ENCODE data around the gene PITRM1. TPM values are rescaled to one million over a fixed set of nuclear protein-coding genes. Genes with fewer than 3 reads are reported as not detected.
"Not testable (repeated sequence)": the region's sequence is repeated elsewhere in the genome, so short reads cannot be mapped to it uniquely, and the experiment has no call there.

The PITRM1 gene
- total RNA-seq, 1 donor from 2014 or later = 47.6 TPM

GRCh38 chr10:3108575-3109105 is 63.9 kb downstream of the PITRM1 start:
- no peak for DNase-seq (ENCODE audit: low spot score, unreplicated experiment)
- no peaks in the 10 kb centered on the region for H3K36me3 Mint-ChIP-seq (ENCODE audit: insufficient read depth)
- H3K4me1 Mint-ChIP-seq (ENCODE audit: low read depth) = no peaks in the 10 kb centered on the region
- H3K4me3 Mint-ChIP-seq (ENCODE audit: low read depth) = no peak overlapping the region
- H3K27ac Mint-ChIP-seq = no peak overlapping the region
- no peak for TF ChIP-seq CTCF (IDR thresholded peaks at IDR 0.05; ENCODE audit: unreplicated experiment)
- no peaks in the 10 kb centered on the region for H3K9me3 Mint-ChIP-seq (ENCODE audit: low read depth)
- no peaks in the 10 kb centered on the region for H3K27me3 Mint-ChIP-seq

- H3K9me3 Mint-ChIP-seq (ENCODE audit: low read depth) = no peaks in the 10 kb centered on the region
- no peaks in the 10 kb centered on the region for H3K4me1 Mint-ChIP-seq (ENCODE audit: low read depth)
- no peak for TF ChIP-seq CTCF (IDR thresholded peaks at IDR 0.05; ENCODE audit: unreplicated experiment)
- no peak for DNase-seq (ENCODE audit: low spot score, unreplicated experiment)
- H3K27ac Mint-ChIP-seq = no peak overlapping the region
- no peaks in the 10 kb centered on the region for H3K27me3 Mint-ChIP-seq
- no peaks in the 10 kb centered on the region for H3K36me3 Mint-ChIP-seq (ENCODE audit: insufficient read depth)
- no peak overlapping the region for H3K4me3 Mint-ChIP-seq (ENCODE audit: low read depth)
These were observed 64.5 kb downstream of the PITRM1 start for GRCh38 chr10:3108033-3108432.

GRCh38 chr10:3107426-3107961 is 65.1 kb downstream of the PITRM1 start:
- Mint-ChIP-seq H3K4me1 (ENCODE audit: low read depth) (no peaks in the 10 kb centered on the region), H3K27ac (no peak overlapping the region), H3K27me3 (no peaks in the 10 kb centered on the region), H3K36me3 (ENCODE audit: insufficient read depth) (no peaks in the 10 kb centered on the region), H3K9me3 (ENCODE audit: low read depth) (no peaks in the 10 kb centered on the region), H3K4me3 (ENCODE audit: low read depth) (no peak overlapping the region)
- no peak for TF ChIP-seq CTCF (IDR thresholded peaks at IDR 0.05; ENCODE audit: unreplicated experiment)
- DNase-seq (ENCODE audit: low spot score, unreplicated experiment) = no peak

- H3K27ac Mint-ChIP-seq = no peak overlapping the region
- H3K27me3 Mint-ChIP-seq = no peaks in the 10 kb centered on the region
- H3K36me3 Mint-ChIP-seq (ENCODE audit: insufficient read depth) = no peaks in the 10 kb centered on the region
- DNase-seq (ENCODE audit: low spot score, unreplicated experiment) = no peak
- no peak overlapping the region for H3K4me3 Mint-ChIP-seq (ENCODE audit: low read depth)
- H3K9me3 Mint-ChIP-seq (ENCODE audit: low read depth) = no peaks in the 10 kb centered on the region
- no peak for TF ChIP-seq CTCF (IDR thresholded peaks at IDR 0.05; ENCODE audit: unreplicated experiment)
- no peaks in the 10 kb centered on the region for H3K4me1 Mint-ChIP-seq (ENCODE audit: low read depth)
These were observed 65.6 kb downstream of the PITRM1 start for GRCh38 chr10:3106928-3107425.

GRCh38 chr10:3106328-3106727 is 66.3 kb downstream of the PITRM1 start:
- DNase-seq (ENCODE audit: low spot score, unreplicated experiment); H3K4me3 Mint-ChIP-seq (ENCODE audit: low read depth); H3K9me3 Mint-ChIP-seq (ENCODE audit: low read depth); H3K4me1 Mint-ChIP-seq (ENCODE audit: low read depth); H3K27ac Mint-ChIP-seq; H3K27me3 Mint-ChIP-seq; H3K36me3 Mint-ChIP-seq (ENCODE audit: insufficient read depth): not testable (repeated sequence)

- DNase-seq (ENCODE audit: low spot score, unreplicated experiment) = no peak
- Mint-ChIP-seq H3K4me3 (ENCODE audit: low read depth) (no peak overlapping the region), H3K27ac (no peak overlapping the region), H3K36me3 (ENCODE audit: insufficient read depth) (no peaks in the 10 kb centered on the region), H3K4me1 (ENCODE audit: low read depth) (no peaks in the 10 kb centered on the region), H3K9me3 (ENCODE audit: low read depth) (no peaks in the 10 kb centered on the region), H3K27me3 (no peaks in the 10 kb centered on the region)
- TF ChIP-seq CTCF (IDR thresholded peaks at IDR 0.05; ENCODE audit: unreplicated experiment) = no peak
These were observed 66.7 kb downstream of the PITRM1 start for GRCh38 chr10:3105905-3106304.
